PC-9 (cell line): ENCODE data around the gene OPN1SW. TPM values are rescaled to one million over a fixed set of nuclear protein-coding genes. Genes with fewer than 3 reads are reported as not detected.

Source experiments
- BruUV-seq: library from RNA; stranded (reverse); fragments of 400-500 nt; replicated peaks from 2 replicates; lab custom pipeline; 2021; lab: Mats Ljungman, UMichigan
- CTCF ChIA-PET: fragments of 300-600 bp; sonication (Branson Sonifier 250); formaldehyde crosslinking; loops from one replicate; lab custom pipeline; 2022; ENCODE audit warnings: antibody characterized with exemption; lab: Charles Lee
- POLR2A ChIA-PET: fragments of 300-600 bp; sonication (Branson Sonifier 250); formaldehyde crosslinking; loops from one replicate; lab custom pipeline; 2022; ENCODE audit warnings: antibody characterized with exemption; ENCODE audit not compliant: unreplicated experiment; lab: Charles Lee
- DNase-seq, 2 experiments: peaks; one replicate each; pipeline versions ENCODE4 v3.0.0 to v3.0.0-alpha.2; 2015 to 2022; ENCODE audit warnings: mixed read lengths in 1 of 2
- H2AFZ ChIP-seq: fragments of 200-600 bp; sonication (generic); 2 replicates; pipeline ENCODE4 v1.8.1; 2017; ENCODE audit warnings: antibody characterized with exemption
- H3F3A ChIP-seq: fragments of 200-600 bp; sonication (generic); 2 replicates; pipeline ENCODE4 v1.8.1; 2017; ENCODE audit warnings: antibody characterized with exemption, mild to moderate bottlenecking, low read depth; ENCODE audit not compliant: insufficient read depth
- H3K27ac ChIP-seq: fragments of 200-600 bp; sonication (generic); 2 replicates; pipeline ENCODE4 v1.6.1; 2016; ENCODE audit warnings: mixed run types
- H3K27me3 ChIP-seq: fragments of 200-600 bp; sonication (generic); 2 replicates; pipeline ENCODE4 v1.6.1; 2016; ENCODE audit warnings: low read depth, mixed run types; ENCODE audit not compliant: insufficient read depth
- H3K36me3 ChIP-seq: fragments of 200-600 bp; sonication (generic); 2 replicates; pipeline ENCODE4 v1.6.1; 2016; ENCODE audit warnings: low read depth, mixed run types
- H3K4me1 ChIP-seq: fragments of 200-600 bp; sonication (generic); replicated peaks from 2 replicates; pipeline ENCODE4 v1.6.1; 2016; ENCODE audit warnings: mixed run types; ENCODE audit not compliant: insufficient read depth
- H3K4me2 ChIP-seq: fragments of 200-600 bp; sonication (generic); 2 replicates; pipeline ENCODE4 v1.6.1; 2017; ENCODE audit warnings: mixed run types
- H3K4me3 ChIP-seq: fragments of 200-600 bp; sonication (generic); 2 replicates; pipeline ENCODE4 v1.6.1; 2016; ENCODE audit warnings: mixed run types
- H3K79me2 ChIP-seq: fragments of 200-600 bp; sonication (generic); 2 replicates; pipeline ENCODE4 v1.6.1; 2017; ENCODE audit warnings: low read depth, mixed run types
- H3K9me2 ChIP-seq: fragments of 200-600 bp; sonication (generic); 2 replicates; pipeline ENCODE4 v1.8.1; 2017; ENCODE audit warnings: mild to moderate bottlenecking; ENCODE audit not compliant: insufficient read depth
- H3K9me3 ChIP-seq: fragments of 200-600 bp; sonication (generic); 2 replicates; pipeline ENCODE4 v1.8.1; 2016; ENCODE audit warnings: low read depth; ENCODE audit not compliant: insufficient read depth
- H4K20me1 ChIP-seq: fragments of 200-600 bp; sonication (generic); 2 replicates; pipeline ENCODE4 v1.8.1; 2017; ENCODE audit not compliant: insufficient read depth
- EZH2 ChIP-seq: fragments of 200-600 bp; sonication (generic); IDR thresholded peaks from 2 replicates; pipeline ENCODE4 v1.8.0; 2017; ENCODE audit warnings: antibody characterized with exemption, low read depth
- intact Hi-C: fragments of 100-400 bp; cut with micrococcal nuclease; formaldehyde crosslinking; loops from one replicate; pipeline ENCODE4 v1.10.0; 2022; ENCODE audit not compliant: unreplicated experiment
- total RNA-seq: library from RNA; stranded (reverse); gene quantifications from 2 replicates; pipeline ENCODE4 v1.2.3, GENCODE V29; 2021
- TF ChIP-seq, protein P1 (sequence below): fragments of 200-600 bp; sonication (generic); conservative IDR thresholded peaks from 2 replicates; pipeline ENCODE4 v1.6.1; 2017; ENCODE audit warnings: mixed run types, antibody characterized with exemption, mild to moderate bottlenecking, moderate library complexity

Gene OPN1SW
- total RNA-seq, 1 experiment from 2014 or later = not detected

DNA sequence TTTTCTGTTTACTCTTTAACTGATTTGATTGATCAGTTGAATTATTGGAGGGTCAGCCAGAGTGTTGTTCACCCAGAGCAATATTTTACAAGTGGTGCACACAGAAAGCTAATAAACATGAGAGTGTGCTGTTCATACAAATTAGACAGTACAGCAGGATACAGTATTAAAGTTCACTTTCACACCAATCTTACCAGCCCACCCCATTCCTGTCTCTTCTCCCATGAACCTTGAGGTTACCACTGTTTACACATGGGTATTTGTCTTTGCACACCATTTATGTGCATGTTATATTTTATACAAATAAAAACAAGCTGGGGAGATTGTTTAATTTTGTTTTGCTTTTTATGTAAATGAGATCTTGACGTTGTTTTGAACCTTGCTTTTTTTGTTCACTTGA is 29.9 kb downstream of the OPN1SW start:
- CTCF ChIA-PET = no interaction called here
- no peak for DNase-seq
- no peak overlapping the region for H3K4me2 ChIP-seq
- peaks cover 87% of the 10 kb centered on the region for H3K79me2 ChIP-seq
- TF ChIP-seq, protein P1, sequence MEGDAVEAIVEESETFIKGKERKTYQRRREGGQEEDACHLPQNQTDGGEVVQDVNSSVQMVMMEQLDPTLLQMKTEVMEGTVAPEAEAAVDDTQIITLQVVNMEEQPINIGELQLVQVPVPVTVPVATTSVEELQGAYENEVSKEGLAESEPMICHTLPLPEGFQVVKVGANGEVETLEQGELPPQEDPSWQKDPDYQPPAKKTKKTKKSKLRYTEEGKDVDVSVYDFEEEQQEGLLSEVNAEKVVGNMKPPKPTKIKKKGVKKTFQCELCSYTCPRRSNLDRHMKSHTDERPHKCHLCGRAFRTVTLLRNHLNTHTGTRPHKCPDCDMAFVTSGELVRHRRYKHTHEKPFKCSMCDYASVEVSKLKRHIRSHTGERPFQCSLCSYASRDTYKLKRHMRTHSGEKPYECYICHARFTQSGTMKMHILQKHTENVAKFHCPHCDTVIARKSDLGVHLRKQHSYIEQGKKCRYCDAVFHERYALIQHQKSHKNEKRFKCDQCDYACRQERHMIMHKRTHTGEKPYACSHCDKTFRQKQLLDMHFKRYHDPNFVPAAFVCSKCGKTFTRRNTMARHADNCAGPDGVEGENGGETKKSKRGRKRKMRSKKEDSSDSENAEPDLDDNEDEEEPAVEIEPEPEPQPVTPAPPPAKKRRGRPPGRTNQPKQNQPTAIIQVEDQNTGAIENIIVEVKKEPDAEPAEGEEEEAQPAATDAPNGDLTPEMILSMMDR = no peak
- no peak for TF ChIP-seq EZH2
- peaks cover 43% of the 10 kb centered on the region; the same call in 1 of the 2 replicates for H3K36me3 ChIP-seq
- no peaks in the 10 kb centered on the region for H3K9me3 ChIP-seq
- no peak overlapping the region for H2AFZ ChIP-seq
- peaks cover 77% of the 10 kb centered on the region for H4K20me1 ChIP-seq
- no peak overlapping the region for H3K27ac ChIP-seq
- H3F3A ChIP-seq = no peaks in the 10 kb centered on the region; the same call in 1 of the 2 replicates
- POLR2A ChIA-PET = interaction anchor here (0.6 kb wide), 1 partner anchor 11 kb away, joined by 5 read pairs; no protein-coding TSS in a partner anchor
- H3K9me2 ChIP-seq = no peaks in the 10 kb centered on the region
- H3K4me3 ChIP-seq = no peak overlapping the region
- no peaks in the 10 kb centered on the region for H3K27me3 ChIP-seq
- BruUV-seq = no TSS peak
- peaks cover 19% of the 10 kb centered on the region for H3K4me1 ChIP-seq
- intact Hi-C loops = no loop called here

DNA sequence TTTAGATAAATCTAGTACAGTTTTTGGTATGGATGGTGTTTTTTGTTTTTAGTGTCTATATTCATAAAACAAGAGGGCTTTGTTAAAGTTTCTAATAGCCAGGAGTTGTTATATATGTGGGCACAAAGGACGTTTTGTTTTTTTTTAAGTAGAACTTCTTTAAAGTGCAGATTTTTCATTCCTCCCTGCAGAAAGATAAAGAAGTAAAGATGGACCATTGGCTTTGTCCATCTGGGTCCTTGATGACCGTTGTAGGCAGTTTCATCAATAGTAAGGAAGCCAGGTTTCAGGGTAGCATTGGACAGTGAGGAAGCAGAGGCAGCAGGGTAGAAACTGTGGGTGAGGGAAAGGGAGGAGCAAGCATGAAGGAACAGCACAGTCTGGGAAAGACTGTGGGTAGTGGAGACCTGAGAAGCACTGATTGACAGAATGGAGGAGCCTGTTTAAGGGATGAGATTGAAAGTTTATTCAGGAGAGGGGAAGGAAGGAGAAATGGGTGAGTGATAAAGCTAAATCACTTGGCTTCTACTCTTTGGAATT is 31.2 kb downstream of the OPN1SW start:
- no TSS peak for BruUV-seq
- H3F3A ChIP-seq = no peaks in the 10 kb centered on the region; the same call in 1 of the 2 replicates
- no peaks in the 10 kb centered on the region for H3K9me2 ChIP-seq
- POLR2A ChIA-PET = no interaction called here
- TF ChIP-seq EZH2 = no peak
- TF ChIP-seq, protein P1 = no peak
- peaks cover 39% of the 10 kb centered on the region; the same call in 1 of the 2 replicates for H3K36me3 ChIP-seq
- no peak for DNase-seq
- no peaks in the 10 kb centered on the region for H3K9me3 ChIP-seq
- intact Hi-C loops = no loop called here
- H3K27ac ChIP-seq = no peak overlapping the region
- no peak overlapping the region for H2AFZ ChIP-seq
- peaks cover 96% of the 10 kb centered on the region for H3K79me2 ChIP-seq
- peaks cover 85% of the 10 kb centered on the region for H4K20me1 ChIP-seq
- H3K27me3 ChIP-seq = no peaks in the 10 kb centered on the region
- H3K4me1 ChIP-seq = peaks cover 26% of the 10 kb centered on the region
- CTCF ChIA-PET = no interaction called here
- H3K4me2 ChIP-seq = no peak overlapping the region
- H3K4me3 ChIP-seq = no peak overlapping the region

DNA sequence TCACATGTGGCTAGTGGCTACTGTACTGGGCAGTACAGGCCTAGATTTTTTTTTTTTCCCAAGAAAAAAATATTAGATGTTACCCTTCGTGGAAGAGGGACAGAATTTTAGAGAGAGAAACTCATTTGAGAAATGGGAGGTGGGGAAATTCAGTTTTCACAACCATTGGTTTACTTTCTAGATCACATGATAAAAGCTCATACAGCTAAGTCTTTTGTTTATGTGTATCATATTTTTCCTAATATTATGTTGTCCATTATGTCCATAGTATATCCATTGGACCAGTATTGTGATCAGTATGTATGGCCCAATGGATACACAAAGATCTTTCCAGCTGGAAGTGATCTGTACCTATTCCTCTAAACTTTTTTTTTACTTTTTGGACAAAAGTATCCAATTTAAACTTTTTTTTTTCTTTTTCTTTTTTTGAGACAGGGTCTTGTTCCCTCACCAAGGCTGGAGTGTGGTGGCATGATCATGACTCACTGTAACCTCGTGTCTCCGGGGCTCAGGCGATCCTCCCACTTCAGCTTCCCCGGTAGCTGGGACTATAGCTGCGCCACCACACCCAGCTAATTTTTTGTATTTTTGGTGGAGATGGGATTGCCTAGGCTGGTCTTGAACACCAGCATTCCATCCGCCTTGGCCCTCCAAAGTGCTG is 32.4 kb downstream of the OPN1SW start:
- TF ChIP-seq, protein P1 = no peak
- TF ChIP-seq EZH2 = no peak
- Histone ChIP-seq H3K4me2 (no peak overlapping the region), H3K9me2 (no peaks in the 10 kb centered on the region), H3K9me3 (no peaks in the 10 kb centered on the region), H3K36me3 (peaks cover 28% of the 10 kb centered on the region; the same call in 1 of the 2 replicates), H3F3A (peaks cover 5% of the 10 kb centered on the region), H3K4me1 (peaks cover 30% of the 10 kb centered on the region), H3K27me3 (no peaks in the 10 kb centered on the region), H2AFZ (no peak overlapping the region), H3K79me2 (peaks cover 89% of the 10 kb centered on the region), H3K4me3 (no peak overlapping the region), H4K20me1 (peaks cover 79% of the 10 kb centered on the region), H3K27ac (no peak overlapping the region)
- ChIA-PET POLR2A (interaction anchor here (0.7 kb wide), 1 partner anchor 29 kb away, joined by 4 read pairs; no protein-coding TSS in a partner anchor), CTCF (no interaction called here)
- intact Hi-C loops = no loop called here
- no TSS peak for BruUV-seq
- no peak for DNase-seq
